Measurements from ENCODE around the gene SAP30L. TPM values are rescaled to one million over a fixed set of nuclear protein-coding genes. Genes with fewer than 3 reads are reported as not detected.

The SAP30L gene, protein sequence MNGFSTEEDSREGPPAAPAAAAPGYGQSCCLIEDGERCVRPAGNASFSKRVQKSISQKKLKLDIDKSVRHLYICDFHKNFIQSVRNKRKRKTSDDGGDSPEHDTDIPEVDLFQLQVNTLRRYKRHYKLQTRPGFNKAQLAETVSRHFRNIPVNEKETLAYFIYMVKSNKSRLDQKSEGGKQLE
- total RNA-seq, result 13.0 and 21.2 TPM in 2 replicates

DNA sequence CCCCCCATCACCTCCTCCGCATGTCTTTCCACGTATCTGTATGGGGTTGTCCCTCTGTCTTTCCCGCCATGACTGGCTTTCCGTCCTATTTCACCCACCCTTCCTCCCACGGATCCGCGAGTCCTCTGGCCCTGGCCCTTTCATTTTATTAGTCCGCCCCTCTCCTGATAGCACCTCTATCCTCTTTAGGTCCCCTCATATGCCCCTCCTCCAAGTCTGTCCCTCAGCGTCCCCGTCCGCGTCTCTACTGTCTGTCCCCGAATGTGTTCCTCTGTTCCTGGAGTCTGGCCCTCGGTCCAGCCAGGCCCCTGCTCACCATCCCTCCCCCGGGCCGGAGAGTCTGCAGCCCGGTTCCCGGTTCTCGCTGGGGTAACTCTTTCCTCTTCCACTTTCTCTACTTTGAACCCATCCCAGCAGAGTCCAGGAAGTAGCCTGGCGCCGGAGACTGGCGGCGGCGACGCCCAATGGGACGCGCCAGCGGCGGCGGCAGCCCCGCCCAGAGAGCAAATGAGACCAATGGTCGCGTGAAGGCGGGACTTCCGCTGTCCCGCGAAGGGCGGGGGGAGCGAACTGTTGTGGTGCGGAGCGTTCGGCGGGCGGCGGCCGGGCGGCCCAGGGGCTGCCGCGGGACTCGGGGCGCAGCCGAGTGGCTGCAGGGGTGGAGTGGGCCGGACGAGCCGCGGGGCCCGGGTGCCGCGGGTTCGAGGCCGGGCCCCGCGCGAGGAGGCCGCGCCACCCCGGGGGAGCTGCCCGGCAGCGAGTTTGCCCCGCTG, at the start of gene SAP30L:
TSS of gene SAP30L (plus strand) at position 576 of the 773 bp plus-strand sequence. CDS start 608 bp downstream, outside the sequence.

DNA sequence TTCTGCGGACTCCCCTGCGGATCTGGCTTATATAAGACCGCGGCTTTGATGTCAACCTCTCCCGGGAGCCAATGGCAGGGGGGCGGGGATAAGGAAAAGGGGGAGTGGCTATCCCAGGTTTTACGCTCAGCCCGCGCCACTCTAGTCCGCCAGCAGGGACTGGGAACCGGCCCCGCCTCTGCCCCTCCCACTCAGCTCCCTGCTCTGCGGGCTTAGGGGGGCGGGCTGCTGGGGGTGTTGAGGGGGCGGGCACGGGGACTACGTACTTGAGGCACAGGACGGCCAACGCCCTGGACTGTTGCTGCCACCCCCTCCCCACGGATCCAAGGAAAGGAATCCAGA, 32.4 kb downstream of the SAP30L start, which contains the start of gene HAND1:
TSS of gene HAND1 (minus strand) at position 4 of the 342 bp plus-strand sequence. CDS start 219 bp downstream, outside the sequence.

Other genes with a start within 250 kb of the SAP30L start
- not detected in 2 replicates for gene HAND1, start 32.2 kb downstream of the SAP30L start, total RNA-seq